Right cardiac atrium (tissue), 5 donors: ENCODE measurements around the gene NLRP1. TPM values are rescaled to one million over a fixed set of nuclear protein-coding genes. Genes with fewer than 3 reads are reported as not detected.

Experiments used
- ATAC-seq, 2 donors: fragments of 200-7000 bp; cut with Tn5 transposase; one replicate each; pipeline versions ENCODE4 v1.8.0 to v1.9.1; 2020; ENCODE audit warnings: moderate library complexity in 2 of 2, mild to moderate bottlenecking in 1 of 2
- DNase-seq, 3 donors: peaks; one replicate each; pipeline ENCODE4 v3.0.0-alpha.2; 2020
- H3K27ac ChIP-seq: one replicate; pipeline ENCODE4 v1.5.1; 2013; ENCODE audit warnings: mild to moderate bottlenecking, low read length, control low read depth, moderate library complexity
- H3K27me3 ChIP-seq: one replicate; pipeline ENCODE4 v1.6.1; 2013; ENCODE audit not compliant: control insufficient read depth, insufficient read depth
- H3K4me1 ChIP-seq: one replicate; pipeline ENCODE4 v1.6.1; 2013; ENCODE audit warnings: low read length; ENCODE audit not compliant: control insufficient read depth, insufficient read depth
- H3K4me3 ChIP-seq: one replicate; pipeline ENCODE4 v1.5.1; 2013; ENCODE audit warnings: low read length, control low read depth
- H3K9me3 ChIP-seq: one replicate; pipeline ENCODE4 v1.6.1; 2013; ENCODE audit warnings: low read length; ENCODE audit not compliant: control insufficient read depth
- WGBS: extraction: QIAGEN DNeasy Blood & Tissue Kit; methylation state at CpG from one replicate; pipeline ENCODE4 v1.1.7; 2013; 5-methylcytosine and 5-hydroxymethylcytosine counted together
- intact Hi-C, 4 donors: fragments of 100-400 bp; cut with DNase I; formaldehyde crosslinking; loops; one replicate each; pipeline versions ENCODE4 v1.11.0 to v1.14.0; 2022 to 2023
- polyA plus RNA-seq: library from polyadenylated mRNA; stranded (reverse); fragments of 200-250 nt; gene quantifications from one replicate; pipeline ENCODE4 v1.2.3, GENCODE V29; 2013
- total RNA-seq, 4 donors: library from RNA; stranded (reverse); fragmentation: NEBNext Ultra II Directional; extraction: Animal tissue kit (Norgen Biotek cat#: 25700); gene quantifications; one replicate each; pipeline ENCODE4 v1.2.1, GENCODE V29; 2021
- donor health status: healthy with polysubstance abuse.
- donor health status: DM: no; HTN: yes; CAD: no.
- donor health status: DM: no; HTN: no; CAD: no.
- donor health status: DM: no; HTN: yes; CAD: no; lungs with severe emphysema.
- donor health status: DM: yes; HTN: yes; CAD: no.

The NLRP1 gene
- total and polyA plus RNA-seq, 5 donors = 10.3 to 17.5 (median 12.3) TPM

DNA sequence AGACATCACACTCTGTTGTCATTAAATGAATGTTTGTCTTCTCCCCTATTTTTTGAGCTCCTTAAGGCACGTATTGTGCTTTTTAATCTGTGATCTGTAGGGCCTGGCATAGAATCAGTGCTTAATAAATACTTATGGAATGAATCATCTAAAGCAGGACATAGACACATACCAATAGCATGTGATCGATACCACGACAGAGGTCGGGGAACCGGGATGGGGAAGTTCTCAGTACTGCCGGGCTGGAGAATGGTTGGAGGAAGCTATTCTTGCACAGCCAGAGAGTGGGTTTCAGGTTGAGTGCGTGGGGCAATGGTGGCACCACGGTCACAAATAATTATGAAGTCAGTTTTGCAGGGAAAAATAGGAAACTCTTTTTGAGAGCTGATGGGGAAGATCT lies 26.8 kb downstream of the NLRP1 start:
- ATAC-seq = no peak
- WGBS = 68% methylated on average over 8 of the region's 8 CpGs
- Histone ChIP-seq H3K27ac (no peak overlapping the region), H3K9me3 (no peaks in the 10 kb centered on the region), H3K4me3 (no peak overlapping the region), H3K27me3 (no peaks in the 10 kb centered on the region), H3K4me1 (no peaks in the 10 kb centered on the region)
- intact Hi-C loops = no loop called here
- DNase-seq = no peak

DNA sequence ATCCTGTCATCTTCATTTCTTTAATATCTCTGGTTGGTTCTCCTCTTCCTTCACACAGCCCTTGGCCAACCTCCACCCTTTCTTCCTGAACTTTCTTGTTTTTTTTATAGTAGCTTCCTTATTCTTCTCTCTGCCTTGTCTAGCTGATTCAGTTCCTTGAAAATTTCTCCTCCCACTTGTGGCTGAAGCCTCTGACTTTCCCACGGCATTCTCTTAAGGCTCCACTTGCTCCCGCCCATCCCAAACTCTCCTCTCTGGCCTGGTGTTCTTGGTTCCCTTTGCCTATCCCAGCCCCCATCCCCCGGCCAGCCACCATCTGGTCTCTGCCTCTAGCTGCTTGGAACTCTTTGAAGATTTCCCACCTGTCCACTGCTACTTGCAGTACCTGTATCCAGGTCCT lies 29.1 kb downstream of the NLRP1 start:
- Histone ChIP-seq H3K9me3 (no peaks in the 10 kb centered on the region), H3K27ac (no peak overlapping the region), H3K4me1 (no peaks in the 10 kb centered on the region), H3K4me3 (no peak overlapping the region), H3K27me3 (no peaks in the 10 kb centered on the region)
- ATAC-seq (no peak), DNase-seq (no peak)
- intact Hi-C loops = no loop called here
- WGBS = 63% methylated on average over 3 of the region's 3 CpGs

DNA sequence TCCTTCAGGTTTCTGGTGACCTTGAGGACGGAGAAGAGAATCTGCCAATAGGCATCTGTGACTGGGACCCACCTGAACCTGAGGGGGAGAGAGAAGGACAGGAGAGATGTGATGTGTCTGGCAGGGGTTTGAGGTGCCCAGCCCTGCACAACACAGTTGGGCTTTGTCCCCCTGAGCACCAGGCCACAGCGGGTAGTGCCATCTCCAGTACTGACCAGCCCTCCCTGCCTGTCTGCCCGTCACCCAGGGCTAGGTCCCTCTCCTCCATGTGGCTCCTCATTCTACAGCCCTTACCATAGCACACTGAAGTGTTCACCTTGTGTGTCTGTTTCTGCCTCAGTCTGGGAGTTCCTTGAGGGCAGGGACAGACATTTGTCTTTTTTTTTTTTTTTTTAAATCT lies 30.8 kb downstream of the NLRP1 start:
- H3K27me3 ChIP-seq = no peaks in the 10 kb centered on the region
- intact Hi-C loops = no loop called here
- DNase-seq (no peak), ATAC-seq (no peak)
- no peaks in the 10 kb centered on the region for H3K9me3 ChIP-seq
- WGBS = 55% methylated on average over 3 of the region's 3 CpGs
- H3K4me1 ChIP-seq = no peaks in the 10 kb centered on the region
- no peak overlapping the region for H3K27ac ChIP-seq
- no peak overlapping the region for H3K4me3 ChIP-seq

DNA sequence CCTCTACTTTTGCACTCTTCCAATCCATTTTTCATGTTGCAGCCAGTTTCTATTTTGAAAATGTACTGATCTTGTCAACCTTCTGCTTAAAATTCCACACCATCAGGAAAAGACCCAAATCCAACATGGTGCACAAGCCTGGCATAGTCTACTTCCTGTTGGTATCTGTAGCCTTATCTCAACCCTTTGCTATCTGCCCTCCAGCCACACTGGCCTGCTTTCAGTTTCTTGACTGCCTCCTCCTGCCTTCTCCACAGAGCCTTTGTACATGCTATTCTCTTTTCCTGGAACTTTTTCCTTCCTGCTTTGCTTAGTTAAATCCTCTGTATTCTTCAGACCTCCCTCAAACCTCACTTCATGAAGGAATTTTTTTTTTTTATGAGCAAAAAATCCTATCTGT lies 31.5 kb downstream of the NLRP1 start:
- Histone ChIP-seq H3K27ac (no peak overlapping the region), H3K27me3 (no peaks in the 10 kb centered on the region), H3K9me3 (no peaks in the 10 kb centered on the region), H3K4me3 (no peak overlapping the region), H3K4me1 (no peaks in the 10 kb centered on the region)
- ATAC-seq (no peak), DNase-seq (no peak)
- intact Hi-C loops = no loop called here

DNA sequence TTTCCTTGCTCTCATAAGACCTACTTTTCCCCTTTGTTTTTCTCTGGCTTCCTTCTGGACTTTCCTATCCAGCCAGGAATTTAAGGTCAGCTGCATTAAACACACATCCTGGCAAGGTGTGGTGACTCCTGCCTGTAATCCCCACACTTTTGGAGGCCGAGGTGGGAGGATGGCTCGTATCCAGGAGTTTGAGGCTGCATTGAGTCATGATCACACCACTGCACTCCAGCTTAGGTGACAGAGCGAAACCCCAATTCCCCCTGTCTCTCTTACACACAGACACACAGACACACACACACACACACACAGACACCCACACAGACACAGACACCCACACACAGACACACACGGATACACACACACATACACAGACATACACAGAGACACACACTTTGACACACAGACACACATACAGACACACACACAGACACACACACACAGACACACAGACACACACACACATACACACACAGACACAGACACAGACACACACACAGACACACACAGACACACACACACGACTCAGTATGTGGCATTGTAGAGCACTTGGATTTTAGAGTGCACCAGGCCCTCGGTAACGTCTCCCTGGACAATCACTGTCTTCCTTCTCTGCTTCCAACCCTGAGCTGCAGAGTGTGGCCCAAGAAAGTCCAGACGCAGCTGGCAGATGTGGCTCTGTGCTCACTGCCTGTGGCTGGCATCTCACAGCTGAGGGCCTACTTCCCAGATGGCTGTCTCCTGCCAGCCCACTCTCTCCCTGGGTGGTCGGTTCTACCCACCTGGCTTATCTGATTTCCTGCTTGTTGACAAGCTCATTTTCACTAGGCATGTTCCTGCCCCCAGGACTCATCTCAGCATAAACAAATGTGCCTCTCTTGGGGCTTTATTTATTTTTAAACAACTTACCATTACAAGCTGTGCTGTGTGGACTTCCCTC lies 39.0 kb downstream of the NLRP1 start:
- no peaks in the 10 kb centered on the region for H3K9me3 ChIP-seq
- H3K27me3 ChIP-seq = no peaks in the 10 kb centered on the region
- no peaks in the 10 kb centered on the region for H3K4me1 ChIP-seq
- ATAC-seq (no peak), DNase-seq (no peak)
- 70% methylated on average over 9 of the region's 9 CpGs for WGBS
- intact Hi-C loops = no loop called here
- no peak overlapping the region for H3K27ac ChIP-seq
- no peak overlapping the region for H3K4me3 ChIP-seq

DNA sequence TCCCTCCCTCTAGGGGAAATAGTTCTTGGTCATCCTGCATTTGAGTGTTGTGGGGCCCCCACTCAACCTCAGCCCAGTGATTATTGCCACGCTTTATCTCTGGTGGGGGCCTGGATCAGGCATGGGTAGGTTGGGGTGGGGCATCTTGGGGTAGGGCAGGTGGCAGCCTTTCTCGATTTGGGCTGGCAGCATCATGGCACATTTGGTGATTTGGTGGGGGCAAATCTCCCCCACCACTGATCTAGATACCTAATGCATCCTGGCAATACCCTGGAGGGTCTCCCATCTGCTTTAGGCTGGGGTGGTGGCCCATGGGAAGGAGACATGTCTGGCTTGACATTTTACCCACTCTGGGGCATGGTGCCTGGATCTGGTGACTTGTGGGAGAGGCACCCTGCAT lies 40.2 kb downstream of the NLRP1 start:
- Histone ChIP-seq H3K4me3 (no peak overlapping the region), H3K27me3 (no peaks in the 10 kb centered on the region), H3K27ac (no peak overlapping the region), H3K4me1 (no peaks in the 10 kb centered on the region), H3K9me3 (no peaks in the 10 kb centered on the region)
- intact Hi-C loops = no loop called here
- ATAC-seq (no peak), DNase-seq (no peak)
- 93% methylated on average over 2 of the region's 2 CpGs for WGBS

DNA sequence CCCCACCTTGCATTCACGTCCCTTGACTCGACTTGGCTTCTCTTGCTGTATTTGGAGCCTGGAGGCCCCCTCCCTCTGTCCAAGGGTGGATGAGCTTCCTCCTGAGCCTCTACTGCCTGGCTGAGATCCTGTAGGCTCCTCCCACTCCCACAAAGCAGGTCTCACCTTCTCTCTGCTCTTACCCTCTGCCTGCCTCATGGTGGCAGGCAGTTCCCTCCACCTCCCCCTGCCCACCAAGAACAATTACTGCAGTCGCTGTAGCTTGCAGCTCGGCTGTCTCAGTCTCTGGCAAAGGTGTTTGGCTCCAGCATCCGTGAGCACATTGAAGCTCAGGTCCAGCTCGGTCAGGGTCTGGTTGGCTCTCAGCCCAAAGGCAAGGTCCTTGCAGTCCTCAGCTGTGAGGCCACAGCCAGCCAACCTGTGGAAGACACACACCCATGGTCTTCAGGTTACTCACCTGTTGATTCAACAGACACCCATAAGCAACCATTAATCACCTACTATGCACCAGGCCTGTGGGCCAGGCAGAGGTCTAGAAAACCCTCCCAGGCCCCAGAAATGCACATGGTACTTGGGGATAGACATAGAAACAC lies 42.6 kb downstream of the NLRP1 start:
- DNase-seq (no peak), ATAC-seq (no peak)
- Histone ChIP-seq H3K4me1 (no peaks in the 10 kb centered on the region), H3K27me3 (no peaks in the 10 kb centered on the region), H3K27ac (no peak overlapping the region), H3K9me3 (no peaks in the 10 kb centered on the region), H3K4me3 (no peak overlapping the region)
- WGBS = 57% methylated on average over 6 of the region's 6 CpGs
- intact Hi-C loops = no loop called here

DNA sequence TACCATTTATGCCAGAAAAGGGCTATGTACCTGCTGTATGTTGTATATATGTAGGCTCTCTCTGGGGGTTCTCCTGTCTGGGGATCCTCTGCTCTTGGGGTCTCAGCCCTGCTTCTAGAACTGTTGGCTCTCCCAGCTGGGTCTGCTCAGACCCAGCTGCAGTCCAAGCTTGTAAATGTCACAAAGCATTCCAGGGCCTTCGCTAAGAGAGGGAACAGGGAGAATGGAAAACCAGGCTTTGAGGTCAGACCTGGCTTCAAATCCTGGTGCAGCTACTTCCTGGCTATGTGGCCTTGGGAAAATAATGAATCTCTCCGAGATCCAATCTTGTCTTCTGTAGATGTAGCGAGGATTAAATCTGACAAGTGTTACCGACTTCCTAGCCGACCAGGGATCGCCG lies 44.0 kb downstream of the NLRP1 start:
- intact Hi-C loops = no loop called here
- WGBS = 87% methylated on average over 7 of the region's 7 CpGs
- no peak for ATAC-seq

DNA sequence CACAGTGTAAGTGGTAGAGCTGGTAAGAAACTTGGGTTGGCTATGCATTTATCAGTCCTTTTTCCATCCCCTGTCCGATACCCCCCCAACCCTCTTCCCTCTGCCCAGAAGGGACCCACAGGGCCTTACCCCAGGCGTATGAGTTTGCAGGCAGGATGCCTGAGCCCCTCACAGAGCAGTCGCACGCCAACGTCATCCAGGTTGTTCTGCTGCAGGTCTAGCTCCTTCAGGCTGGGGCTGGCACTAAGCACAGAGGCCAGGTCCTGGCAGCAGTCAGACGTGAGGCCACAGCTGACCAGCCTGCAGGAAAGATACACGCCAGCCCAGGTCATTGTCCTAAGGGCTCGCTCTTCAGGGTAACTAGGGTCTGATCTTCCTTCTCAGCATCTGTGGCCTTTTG lies 45.0 kb downstream of the NLRP1 start:
- Histone ChIP-seq H3K4me1 (no peaks in the 10 kb centered on the region), H3K27me3 (no peaks in the 10 kb centered on the region), H3K4me3 (no peak overlapping the region), H3K27ac (no peak overlapping the region), H3K9me3 (no peaks in the 10 kb centered on the region)
- no peak for ATAC-seq
- no peak for DNase-seq
- 94% methylated on average over 8 of the region's 8 CpGs for WGBS
- intact Hi-C loops = no loop called here

More for the DNA sequence above, 44.0 kb downstream of the NLRP1 start:
- Histone ChIP-seq H3K27ac (no peak overlapping the region), H3K4me3 (no peak overlapping the region), H3K27me3 (no peaks in the 10 kb centered on the region), H3K9me3 (no peaks in the 10 kb centered on the region), H3K4me1 (no peaks in the 10 kb centered on the region)
- DNase-seq = no peak

DNA sequence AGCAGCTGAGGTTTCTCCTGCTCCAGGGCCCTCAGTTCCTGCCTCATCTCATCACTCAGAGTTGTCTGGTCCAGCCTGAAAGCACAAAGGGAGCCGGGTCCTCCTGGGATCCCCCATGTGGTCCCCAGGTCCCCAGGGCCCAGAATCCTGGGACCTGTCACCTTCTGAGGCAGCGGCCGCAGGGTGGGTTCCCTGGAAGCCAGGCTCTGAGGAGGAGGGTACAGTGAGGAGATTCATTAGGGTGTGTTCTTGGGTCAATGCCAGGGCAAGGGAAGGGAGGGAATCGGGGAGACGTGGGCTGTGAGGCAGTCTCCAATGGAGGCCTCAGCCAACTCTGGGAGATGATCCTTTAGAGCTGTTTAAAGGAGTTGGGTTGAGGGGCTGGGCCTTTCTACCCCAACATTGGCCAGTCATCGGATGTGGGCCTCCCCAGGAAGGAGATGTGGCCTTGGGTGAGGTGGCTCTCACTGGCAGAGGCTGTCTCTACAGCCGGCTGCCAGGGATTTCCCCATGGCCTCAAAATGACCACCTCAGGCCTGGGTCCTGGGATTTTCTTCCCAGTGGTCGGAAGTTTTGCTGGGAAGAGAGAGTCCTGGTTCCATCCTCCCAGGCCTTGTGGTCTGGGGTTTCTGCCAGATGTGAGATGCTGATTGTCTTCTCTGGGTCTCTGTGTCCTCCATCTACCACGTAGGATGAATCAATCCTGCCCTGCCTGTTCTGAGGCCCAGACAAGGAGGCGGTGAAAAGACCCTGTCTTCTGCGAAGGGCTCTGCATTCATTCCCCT lies 47.3 kb downstream of the NLRP1 start:
- DNase-seq (no peak), ATAC-seq (no peak)
- no peak overlapping the region for H3K27ac ChIP-seq
- H3K9me3 ChIP-seq = no peaks in the 10 kb centered on the region
- no peaks in the 10 kb centered on the region for H3K27me3 ChIP-seq
- WGBS = 70% methylated on average over 11 of the region's 11 CpGs
- H3K4me3 ChIP-seq = no peak overlapping the region
- intact Hi-C loops = no loop called here
- no peaks in the 10 kb centered on the region for H3K4me1 ChIP-seq

DNA sequence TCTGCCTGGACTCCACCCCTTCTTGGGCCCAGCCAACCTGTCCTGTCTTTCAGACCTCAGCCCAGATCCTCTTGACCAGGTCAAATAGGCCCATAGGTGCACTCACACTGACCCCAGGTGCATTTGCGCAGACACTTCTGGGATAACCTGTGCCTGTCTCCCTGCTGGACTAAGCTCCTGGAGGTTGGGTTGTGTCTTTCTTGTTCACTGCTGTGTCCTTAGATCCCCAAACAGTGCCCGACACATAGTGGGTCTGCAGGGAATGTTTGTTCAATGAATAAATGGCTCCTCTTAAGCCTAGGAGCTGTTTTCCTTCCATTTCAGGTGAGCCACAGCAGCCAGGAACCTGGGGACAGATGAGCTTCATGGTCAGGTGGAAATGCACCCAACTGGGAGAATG lies 48.9 kb downstream of the NLRP1 start:
- H3K27me3 ChIP-seq = no peaks in the 10 kb centered on the region
- no peaks in the 10 kb centered on the region for H3K9me3 ChIP-seq
- no peak overlapping the region for H3K27ac ChIP-seq
- intact Hi-C loops = no loop called here
- H3K4me1 ChIP-seq = no peaks in the 10 kb centered on the region
- ATAC-seq (no peak), DNase-seq (no peak)
- no peak overlapping the region for H3K4me3 ChIP-seq
- whole genome bisulfite sequencing = 97% methylated on average over 2 of the region's 2 CpGs
